WTC11 (cell line): ENCODE data around the gene HPS5. TPM values are rescaled to one million over a fixed set of nuclear protein-coding genes. Genes with fewer than 3 reads are reported as not detected.

Source experiments
- ATF1 ChIP-seq: sonication (generic); formaldehyde crosslinking; IDR thresholded peaks from 2 replicates; pipeline ENCODE4 v1.8.1; 2023; ENCODE audit warnings: mild to moderate bottlenecking, moderate library complexity, missing genetic modification reagents
- CREB1 ChIP-seq: sonication (generic); formaldehyde crosslinking; IDR thresholded peaks from 2 replicates; pipeline ENCODE4 v1.8.0; 2023; ENCODE audit warnings: mild to moderate bottlenecking, missing genetic modification reagents
- FOXJ3 ChIP-seq: sonication (generic); formaldehyde crosslinking; IDR thresholded peaks from 2 replicates; pipeline ENCODE4 v1.9.0; 2021; ENCODE audit warnings: missing genetic modification reagents, mild to moderate bottlenecking, borderline replicate concordance
- FOXK1 ChIP-seq: sonication (generic); formaldehyde crosslinking; IDR thresholded peaks from 2 replicates; pipeline ENCODE4 v1.8.0; 2022; ENCODE audit warnings: mild to moderate bottlenecking, moderate library complexity, missing genetic modification reagents
- FOXP1 ChIP-seq: sonication (generic); formaldehyde crosslinking; IDR thresholded peaks from 2 replicates; pipeline ENCODE4 v1.8.0; 2022; ENCODE audit warnings: missing genetic modification reagents, mild to moderate bottlenecking, moderate library complexity, borderline replicate concordance
- GABPB1 ChIP-seq: sonication (generic); formaldehyde crosslinking; IDR thresholded peaks from 2 replicates; pipeline ENCODE4 v1.8.1; 2023; ENCODE audit warnings: mild to moderate bottlenecking, missing genetic modification reagents
- GTF2I ChIP-seq: fragments of 250-450 bp; sonication (Bioruptor Pico); conservative IDR thresholded peaks from 2 replicates; pipeline ENCODE4 v1.4.0; 2021; ENCODE audit warnings: mild to moderate bottlenecking
- JAZF1 ChIP-seq: fragments of 250-450 bp; sonication (Bioruptor Pico); IDR thresholded peaks from 2 replicates; pipeline ENCODE4 v1.9.0; 2021; ENCODE audit warnings: moderate library complexity, mild to moderate bottlenecking, inconsistent platforms
- JUN ChIP-seq: sonication (generic); formaldehyde crosslinking; IDR thresholded peaks from 2 replicates; pipeline ENCODE4 v1.8.0; 2023; ENCODE audit warnings: mild to moderate bottlenecking, missing genetic modification reagents
- NFE2L1 ChIP-seq: sonication (generic); formaldehyde crosslinking; IDR thresholded peaks from 2 replicates; pipeline ENCODE4 v1.8.1; 2023; ENCODE audit warnings: missing genetic modification reagents
- TEAD1 ChIP-seq: sonication (generic); formaldehyde crosslinking; IDR thresholded peaks from 2 replicates; pipeline ENCODE4 v1.8.0; 2022; ENCODE audit warnings: mild to moderate bottlenecking, missing genetic modification reagents
- TEAD4 ChIP-seq: sonication (generic); formaldehyde crosslinking; IDR thresholded peaks from 2 replicates; pipeline ENCODE4 v1.8.0; 2022; ENCODE audit warnings: mild to moderate bottlenecking, missing genetic modification reagents
- TP53 ChIP-seq: sonication (generic); formaldehyde crosslinking; IDR thresholded peaks from 2 replicates; pipeline ENCODE4 v1.8.1; 2023; ENCODE audit warnings: mild to moderate bottlenecking, missing genetic modification reagents
- ZNF219 ChIP-seq: sonication (generic); formaldehyde crosslinking; IDR thresholded peaks from 2 replicates; pipeline ENCODE4 v1.8.0; 2023; ENCODE audit warnings: missing genetic modification reagents, mild to moderate bottlenecking, borderline replicate concordance
- ZNF263 ChIP-seq: sonication (generic); formaldehyde crosslinking; IDR thresholded peaks from 2 replicates; pipeline ENCODE4 v1.8.1; 2022; ENCODE audit warnings: low read depth, mild to moderate bottlenecking, moderate library complexity, missing genetic modification reagents
- ZNF423 ChIP-seq: fragments of 250-450 bp; sonication (Bioruptor Pico); IDR thresholded peaks from 2 replicates; pipeline ENCODE4 v2.1.2; 2022; ENCODE audit warnings: mild to moderate bottlenecking, moderate library complexity
- total RNA-seq: library from RNA; stranded (reverse); gene quantifications from 3 replicates; pipeline ENCODE4 v1.2.3, GENCODE V29; 2021
- TF ChIP-seq, protein P1 (sequence below): sonication (generic); formaldehyde crosslinking; IDR thresholded peaks from 2 replicates; pipeline ENCODE4 v1.8.0; 2022; ENCODE audit warnings: mild to moderate bottlenecking, missing genetic modification reagents
- TF ChIP-seq, protein P2 (sequence below): sonication (generic); formaldehyde crosslinking; IDR thresholded peaks from 2 replicates; pipeline ENCODE4 v1.8.0; 2022; ENCODE audit warnings: mild to moderate bottlenecking, missing genetic modification reagents
- TF ChIP-seq, protein P3 (sequence below): sonication (generic); formaldehyde crosslinking; IDR thresholded peaks from 2 replicates; pipeline ENCODE4 v1.8.1; 2023; ENCODE audit warnings: mild to moderate bottlenecking, missing genetic modification reagents, borderline replicate concordance
- TF ChIP-seq, protein P4 (sequence below): fragments of 250-450 bp; sonication (Bioruptor Pico); IDR thresholded peaks from 2 replicates; pipeline ENCODE4 v1.9.0; 2021; ENCODE audit warnings: moderate library complexity, mild to moderate bottlenecking, inconsistent platforms, borderline replicate concordance
- TF ChIP-seq, protein P5 (sequence below): fragments of 250-450 bp; sonication (Bioruptor Pico); IDR thresholded peaks from 2 replicates; pipeline ENCODE4 v1.9.0; 2021; ENCODE audit warnings: mild to moderate bottlenecking, borderline replicate concordance
- TF ChIP-seq, protein P6 (sequence below): sonication (generic); formaldehyde crosslinking; IDR thresholded peaks from 2 replicates; pipeline ENCODE4 v1.8.1; 2022; ENCODE audit warnings: low read depth, missing genetic modification reagents, borderline replicate concordance
- TF ChIP-seq, protein P7 (sequence below): fragments of 250-450 bp; sonication (Bioruptor Pico); conservative IDR thresholded peaks from 2 replicates; pipeline ENCODE4 v1.9.0; 2021; ENCODE audit warnings: mild to moderate bottlenecking
- TF ChIP-seq, protein P8 (sequence below): fragments of 200-600 bp; IDR thresholded peaks from 2 replicates; pipeline ENCODE4 v1.8.0; 2022; ENCODE audit warnings: antibody characterized with exemption

Gene HPS5
- total RNA-seq, 1 experiment from 2014 or later, result 14.9 TPM

DNA sequence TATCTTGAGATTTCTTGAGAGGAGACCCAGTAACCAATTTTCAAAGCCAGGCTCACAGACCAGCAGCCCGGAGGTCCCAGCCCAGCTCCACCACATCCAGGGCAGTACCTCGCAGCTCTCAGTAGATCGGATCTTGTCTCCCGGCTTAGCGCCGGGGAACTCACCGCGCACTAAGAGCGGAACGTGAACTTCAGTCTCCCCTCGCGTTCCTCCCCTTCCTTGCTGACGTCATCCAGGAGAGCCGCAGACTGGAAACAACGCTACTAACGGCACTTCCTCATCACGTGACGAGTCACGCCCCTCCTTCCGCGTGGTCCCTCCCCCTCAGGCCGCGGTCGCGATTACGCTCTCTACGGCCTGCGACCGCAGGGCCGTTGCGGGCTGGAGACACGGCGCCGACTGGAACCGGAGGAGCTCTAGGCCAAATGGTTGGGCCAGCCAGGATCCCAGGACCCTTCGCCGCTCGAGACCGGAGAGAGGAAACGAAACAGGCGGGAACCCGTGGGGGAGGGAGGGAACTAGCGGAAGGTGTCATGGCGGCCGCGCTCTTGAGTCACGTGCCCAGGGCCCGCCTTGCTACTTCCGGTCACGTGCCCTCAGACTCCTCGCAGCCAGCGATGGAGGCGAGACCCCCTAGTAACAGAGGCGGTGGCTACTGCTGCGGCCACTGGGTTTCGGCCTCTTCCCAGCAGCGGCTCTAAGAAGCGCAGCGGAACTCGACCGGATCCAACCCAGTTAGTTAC, at the start of gene HPS5, which contains the start of gene GTF2H1 (continued):
- TF ChIP-seq, protein P1, sequence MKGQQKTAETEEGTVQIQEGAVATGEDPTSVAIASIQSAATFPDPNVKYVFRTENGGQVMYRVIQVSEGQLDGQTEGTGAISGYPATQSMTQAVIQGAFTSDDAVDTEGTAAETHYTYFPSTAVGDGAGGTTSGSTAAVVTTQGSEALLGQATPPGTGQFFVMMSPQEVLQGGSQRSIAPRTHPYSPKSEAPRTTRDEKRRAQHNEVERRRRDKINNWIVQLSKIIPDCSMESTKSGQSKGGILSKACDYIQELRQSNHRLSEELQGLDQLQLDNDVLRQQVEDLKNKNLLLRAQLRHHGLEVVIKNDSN (CRISPR knock-in tag), result peak; percentile 99
- TF ChIP-seq JUN (CRISPR knock-in tag) (no peak), ZNF263 (CRISPR knock-in tag) (no peak), FOXJ3 (CRISPR knock-in tag) (no peak), ATF1 (CRISPR knock-in tag) (no peak), FOXP1 (peak; percentile 83), TEAD1 (CRISPR knock-in tag) (peak; percentile 57), ZNF219 (CRISPR knock-in tag) (no peak), FOXK1 (CRISPR knock-in tag) (peak; percentile 99), GTF2I (no peak), CREB1 (peak; percentile 76; the same call in 1 of the 2 replicates), NFE2L1 (CRISPR knock-in tag) (peak; percentile 63), TP53 (CRISPR knock-in tag) (no peak), TEAD4 (CRISPR knock-in tag) (no peak), ZNF423 (no peak), GABPB1 (peak; percentile 86), JAZF1 (CRISPR knock-in tag) (no peak)
- TF ChIP-seq, protein P2, sequence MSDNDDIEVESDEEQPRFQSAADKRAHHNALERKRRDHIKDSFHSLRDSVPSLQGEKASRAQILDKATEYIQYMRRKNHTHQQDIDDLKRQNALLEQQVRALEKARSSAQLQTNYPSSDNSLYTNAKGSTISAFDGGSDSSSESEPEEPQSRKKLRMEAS (CRISPR knock-in tag), result peak; percentile 98
- TF ChIP-seq, protein P3, sequence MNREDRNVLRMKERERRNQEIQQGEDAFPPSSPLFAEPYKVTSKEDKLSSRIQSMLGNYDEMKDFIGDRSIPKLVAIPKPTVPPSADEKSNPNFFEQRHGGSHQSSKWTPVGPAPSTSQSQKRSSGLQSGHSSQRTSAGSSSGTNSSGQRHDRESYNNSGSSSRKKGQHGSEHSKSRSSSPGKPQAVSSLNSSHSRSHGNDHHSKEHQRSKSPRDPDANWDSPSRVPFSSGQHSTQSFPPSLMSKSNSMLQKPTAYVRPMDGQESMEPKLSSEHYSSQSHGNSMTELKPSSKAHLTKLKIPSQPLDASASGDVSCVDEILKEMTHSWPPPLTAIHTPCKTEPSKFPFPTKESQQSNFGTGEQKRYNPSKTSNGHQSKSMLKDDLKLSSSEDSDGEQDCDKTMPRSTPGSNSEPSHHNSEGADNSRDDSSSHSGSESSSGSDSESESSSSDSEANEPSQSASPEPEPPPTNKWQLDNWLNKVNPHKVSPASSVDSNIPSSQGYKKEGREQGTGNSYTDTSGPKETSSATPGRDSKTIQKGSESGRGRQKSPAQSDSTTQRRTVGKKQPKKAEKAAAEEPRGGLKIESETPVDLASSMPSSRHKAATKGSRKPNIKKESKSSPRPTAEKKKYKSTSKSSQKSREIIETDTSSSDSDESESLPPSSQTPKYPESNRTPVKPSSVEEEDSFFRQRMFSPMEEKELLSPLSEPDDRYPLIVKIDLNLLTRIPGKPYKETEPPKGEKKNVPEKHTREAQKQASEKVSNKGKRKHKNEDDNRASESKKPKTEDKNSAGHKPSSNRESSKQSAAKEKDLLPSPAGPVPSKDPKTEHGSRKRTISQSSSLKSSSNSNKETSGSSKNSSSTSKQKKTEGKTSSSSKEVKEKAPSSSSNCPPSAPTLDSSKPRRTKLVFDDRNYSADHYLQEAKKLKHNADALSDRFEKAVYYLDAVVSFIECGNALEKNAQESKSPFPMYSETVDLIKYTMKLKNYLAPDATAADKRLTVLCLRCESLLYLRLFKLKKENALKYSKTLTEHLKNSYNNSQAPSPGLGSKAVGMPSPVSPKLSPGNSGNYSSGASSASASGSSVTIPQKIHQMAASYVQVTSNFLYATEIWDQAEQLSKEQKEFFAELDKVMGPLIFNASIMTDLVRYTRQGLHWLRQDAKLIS, result no peak
- TF ChIP-seq, protein P4, sequence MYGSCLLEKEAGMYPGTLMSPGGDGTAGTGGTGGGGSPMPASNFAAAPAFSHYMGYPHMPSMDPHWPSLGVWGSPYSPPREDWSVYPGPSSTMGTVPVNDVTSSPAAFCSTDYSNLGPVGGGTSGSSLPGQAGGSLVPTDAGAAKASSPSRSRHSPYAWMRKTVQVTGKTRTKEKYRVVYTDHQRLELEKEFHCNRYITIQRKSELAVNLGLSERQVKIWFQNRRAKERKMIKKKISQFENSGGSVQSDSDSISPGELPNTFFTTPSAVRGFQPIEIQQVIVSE, result no peak
- TF ChIP-seq, protein P5, sequence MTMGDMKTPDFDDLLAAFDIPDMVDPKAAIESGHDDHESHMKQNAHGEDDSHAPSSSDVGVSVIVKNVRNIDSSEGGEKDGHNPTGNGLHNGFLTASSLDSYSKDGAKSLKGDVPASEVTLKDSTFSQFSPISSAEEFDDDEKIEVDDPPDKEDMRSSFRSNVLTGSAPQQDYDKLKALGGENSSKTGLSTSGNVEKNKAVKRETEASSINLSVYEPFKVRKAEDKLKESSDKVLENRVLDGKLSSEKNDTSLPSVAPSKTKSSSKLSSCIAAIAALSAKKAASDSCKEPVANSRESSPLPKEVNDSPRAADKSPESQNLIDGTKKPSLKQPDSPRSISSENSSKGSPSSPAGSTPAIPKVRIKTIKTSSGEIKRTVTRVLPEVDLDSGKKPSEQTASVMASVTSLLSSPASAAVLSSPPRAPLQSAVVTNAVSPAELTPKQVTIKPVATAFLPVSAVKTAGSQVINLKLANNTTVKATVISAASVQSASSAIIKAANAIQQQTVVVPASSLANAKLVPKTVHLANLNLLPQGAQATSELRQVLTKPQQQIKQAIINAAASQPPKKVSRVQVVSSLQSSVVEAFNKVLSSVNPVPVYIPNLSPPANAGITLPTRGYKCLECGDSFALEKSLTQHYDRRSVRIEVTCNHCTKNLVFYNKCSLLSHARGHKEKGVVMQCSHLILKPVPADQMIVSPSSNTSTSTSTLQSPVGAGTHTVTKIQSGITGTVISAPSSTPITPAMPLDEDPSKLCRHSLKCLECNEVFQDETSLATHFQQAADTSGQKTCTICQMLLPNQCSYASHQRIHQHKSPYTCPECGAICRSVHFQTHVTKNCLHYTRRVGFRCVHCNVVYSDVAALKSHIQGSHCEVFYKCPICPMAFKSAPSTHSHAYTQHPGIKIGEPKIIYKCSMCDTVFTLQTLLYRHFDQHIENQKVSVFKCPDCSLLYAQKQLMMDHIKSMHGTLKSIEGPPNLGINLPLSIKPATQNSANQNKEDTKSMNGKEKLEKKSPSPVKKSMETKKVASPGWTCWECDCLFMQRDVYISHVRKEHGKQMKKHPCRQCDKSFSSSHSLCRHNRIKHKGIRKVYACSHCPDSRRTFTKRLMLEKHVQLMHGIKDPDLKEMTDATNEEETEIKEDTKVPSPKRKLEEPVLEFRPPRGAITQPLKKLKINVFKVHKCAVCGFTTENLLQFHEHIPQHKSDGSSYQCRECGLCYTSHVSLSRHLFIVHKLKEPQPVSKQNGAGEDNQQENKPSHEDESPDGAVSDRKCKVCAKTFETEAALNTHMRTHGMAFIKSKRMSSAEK, result no peak
- TF ChIP-seq, protein P6, sequence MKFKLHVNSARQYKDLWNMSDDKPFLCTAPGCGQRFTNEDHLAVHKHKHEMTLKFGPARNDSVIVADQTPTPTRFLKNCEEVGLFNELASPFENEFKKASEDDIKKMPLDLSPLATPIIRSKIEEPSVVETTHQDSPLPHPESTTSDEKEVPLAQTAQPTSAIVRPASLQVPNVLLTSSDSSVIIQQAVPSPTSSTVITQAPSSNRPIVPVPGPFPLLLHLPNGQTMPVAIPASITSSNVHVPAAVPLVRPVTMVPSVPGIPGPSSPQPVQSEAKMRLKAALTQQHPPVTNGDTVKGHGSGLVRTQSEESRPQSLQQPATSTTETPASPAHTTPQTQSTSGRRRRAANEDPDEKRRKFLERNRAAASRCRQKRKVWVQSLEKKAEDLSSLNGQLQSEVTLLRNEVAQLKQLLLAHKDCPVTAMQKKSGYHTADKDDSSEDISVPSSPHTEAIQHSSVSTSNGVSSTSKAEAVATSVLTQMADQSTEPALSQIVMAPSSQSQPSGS (CRISPR knock-in tag), result no peak
- TF ChIP-seq, protein P7, sequence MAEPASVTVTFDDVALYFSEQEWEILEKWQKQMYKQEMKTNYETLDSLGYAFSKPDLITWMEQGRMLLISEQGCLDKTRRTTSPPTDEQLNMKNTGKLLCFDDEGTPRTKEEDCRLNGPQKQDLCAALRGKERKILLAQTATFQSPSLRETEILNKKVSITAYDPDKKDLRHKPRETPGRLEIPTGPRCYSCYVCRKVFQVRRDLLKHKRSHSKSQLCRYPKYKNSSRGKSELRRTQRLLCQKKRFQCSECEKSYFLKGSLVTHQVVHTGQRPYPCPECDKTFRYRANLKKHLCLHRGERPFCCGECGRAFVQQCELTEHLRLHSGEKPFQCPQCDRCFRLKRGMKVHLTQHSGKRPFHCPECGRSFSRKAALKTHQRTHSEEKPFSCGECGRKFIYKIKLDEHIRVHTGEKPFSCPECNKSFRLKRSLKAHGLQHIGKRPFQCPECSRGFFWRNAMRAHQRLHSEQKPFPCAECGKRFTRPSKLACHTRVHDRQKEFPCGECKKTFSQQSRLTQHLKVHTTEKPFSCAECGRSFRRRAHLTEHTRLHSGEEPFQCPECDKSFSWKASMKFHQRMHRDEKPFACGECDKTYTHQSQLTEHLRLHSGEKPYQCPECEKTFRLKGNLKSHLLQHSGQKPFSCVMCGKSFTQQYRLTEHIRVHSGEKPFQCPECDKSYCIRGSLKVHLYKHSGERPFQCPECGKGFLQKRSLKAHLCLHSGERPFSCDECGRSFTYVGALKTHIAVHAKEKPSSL (CRISPR knock-in tag), result no peak
- TF ChIP-seq, protein P8, sequence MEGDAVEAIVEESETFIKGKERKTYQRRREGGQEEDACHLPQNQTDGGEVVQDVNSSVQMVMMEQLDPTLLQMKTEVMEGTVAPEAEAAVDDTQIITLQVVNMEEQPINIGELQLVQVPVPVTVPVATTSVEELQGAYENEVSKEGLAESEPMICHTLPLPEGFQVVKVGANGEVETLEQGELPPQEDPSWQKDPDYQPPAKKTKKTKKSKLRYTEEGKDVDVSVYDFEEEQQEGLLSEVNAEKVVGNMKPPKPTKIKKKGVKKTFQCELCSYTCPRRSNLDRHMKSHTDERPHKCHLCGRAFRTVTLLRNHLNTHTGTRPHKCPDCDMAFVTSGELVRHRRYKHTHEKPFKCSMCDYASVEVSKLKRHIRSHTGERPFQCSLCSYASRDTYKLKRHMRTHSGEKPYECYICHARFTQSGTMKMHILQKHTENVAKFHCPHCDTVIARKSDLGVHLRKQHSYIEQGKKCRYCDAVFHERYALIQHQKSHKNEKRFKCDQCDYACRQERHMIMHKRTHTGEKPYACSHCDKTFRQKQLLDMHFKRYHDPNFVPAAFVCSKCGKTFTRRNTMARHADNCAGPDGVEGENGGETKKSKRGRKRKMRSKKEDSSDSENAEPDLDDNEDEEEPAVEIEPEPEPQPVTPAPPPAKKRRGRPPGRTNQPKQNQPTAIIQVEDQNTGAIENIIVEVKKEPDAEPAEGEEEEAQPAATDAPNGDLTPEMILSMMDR, result no peak
